HEK293 (cell line): ENCODE measurements around the gene VMAC.

ENCODE experiments used
- CTCF ChIA-PET: fragments of 350-600 bp; formaldehyde crosslinking; extraction: SDS; loops from one replicate; lab custom pipeline; 2021; ENCODE audit warnings: antibody characterized with exemption; lab: Yijun Ruan, JAX
- POLR2A ChIA-PET: fragments of 300-600 bp; formaldehyde crosslinking; extraction: SDS; loops from one replicate; lab custom pipeline; 2020; ENCODE audit warnings: antibody characterized with exemption, inconsistent platforms; lab: Yijun Ruan, JAX
- H3K27ac ChIP-seq: fragments of 200-500 bp; sonication (Bioruptor generic); 2 replicates; pipeline ENCODE4 v1.5.1; 2014; ENCODE audit warnings: low read depth, low read length, control low read depth, inconsistent platforms; ENCODE audit errors: extremely low read depth
- H3K36me3 ChIP-seq, 2 experiments: fragments of 200-500 bp in 1 of 2; sonication (Bioruptor generic) in 1 of 2; 1 replicate in 1 of 2; 2 replicates in 1 of 2; pipeline ENCODE4 v1.5.1; 2014 to 2017; ENCODE audit warnings: inconsistent platforms in 2 of 2, low read length in 2 of 2; ENCODE audit not compliant: control insufficient read depth in 2 of 2, insufficient read depth in 1 of 2
- H3K4me1 ChIP-seq: fragments of 200-500 bp; sonication (Bioruptor generic); 2 replicates; pipeline ENCODE4 v1.5.1; 2014; ENCODE audit warnings: mild to moderate bottlenecking, low read length, inconsistent platforms; ENCODE audit not compliant: control insufficient read depth, insufficient read depth
- H3K4me3 ChIP-seq: 2 replicates; pipeline ENCODE4 v1.5.1; 2011; ENCODE audit warnings: low read depth, mild to moderate bottlenecking, control low read depth, low read length, moderate library complexity
- H3K9me3 ChIP-seq: fragments of 200-500 bp; sonication (Bioruptor generic); 2 replicates; pipeline ENCODE4 v1.5.1; 2014; ENCODE audit warnings: low read depth, low read length, inconsistent platforms; ENCODE audit not compliant: control insufficient read depth, insufficient read depth
- FEZF1 ChIP-seq: fragments of 450-650 bp; formaldehyde crosslinking; IDR thresholded peaks from 2 replicates; pipeline ENCODE4 v1.5.1; 2016; ENCODE audit warnings: missing biosample characterization, missing genetic modification characterization
- GLIS1 ChIP-seq: fragments of 450-650 bp; formaldehyde crosslinking; IDR thresholded peaks from 2 replicates; pipeline ENCODE4 v1.5.1; 2016; ENCODE audit warnings: missing biosample characterization, missing genetic modification characterization
- KLF1 ChIP-seq: fragments of 450-650 bp; formaldehyde crosslinking; IDR thresholded peaks from 2 replicates; pipeline ENCODE4 v1.5.1; 2016; ENCODE audit warnings: missing biosample characterization, missing genetic modification characterization
- PBX3 ChIP-seq: sonication (generic); formaldehyde crosslinking; IDR thresholded peaks from 2 replicates; pipeline ENCODE4 v1.8.1; 2022; ENCODE audit warnings: mild to moderate bottlenecking, moderate library complexity, missing genetic modification reagents
- REPIN1 ChIP-seq: fragments of 450-650 bp; formaldehyde crosslinking; IDR thresholded peaks from 2 replicates; pipeline ENCODE4 v1.5.1; 2017; ENCODE audit warnings: missing biosample characterization, missing genetic modification characterization, low read depth
- SALL2 ChIP-seq: fragments of 450-650 bp; formaldehyde crosslinking; IDR thresholded peaks from 2 replicates; pipeline ENCODE4 v1.5.0; 2017; ENCODE audit warnings: missing biosample characterization, mild to moderate bottlenecking, missing genetic modification characterization, borderline replicate concordance
- WT1 ChIP-seq: fragments of 450-650 bp; formaldehyde crosslinking; IDR thresholded peaks from 2 replicates; pipeline ENCODE4 v1.5.1; 2016; ENCODE audit warnings: missing biosample characterization, missing genetic modification characterization
- ZFP69B ChIP-seq: fragments of 450-650 bp; formaldehyde crosslinking; IDR thresholded peaks from 2 replicates; pipeline ENCODE4 v1.5.1; 2016; ENCODE audit warnings: missing biosample characterization, missing genetic modification characterization
- ZNF133 ChIP-seq: fragments of 450-650 bp; formaldehyde crosslinking; IDR thresholded peaks from 2 replicates; pipeline ENCODE4 v1.5.1; 2016; ENCODE audit warnings: missing biosample characterization, missing genetic modification characterization
- ZNF184 ChIP-seq: fragments of 450-650 bp; IDR thresholded peaks from 2 replicates; pipeline ENCODE4 v1.5.1; 2018; ENCODE audit warnings: missing biosample characterization, mild to moderate bottlenecking, missing genetic modification characterization
- ZNF239 ChIP-seq: fragments of 450-650 bp; formaldehyde crosslinking; IDR thresholded peaks from 2 replicates; pipeline ENCODE4 v1.5.1; 2016; ENCODE audit warnings: missing biosample characterization, missing genetic modification characterization
- ZNF24 ChIP-seq: fragments of 450-650 bp; formaldehyde crosslinking; IDR thresholded peaks from 2 replicates; pipeline ENCODE4 v1.5.1; 2016; ENCODE audit warnings: missing biosample characterization, missing genetic modification characterization
- ZNF416 ChIP-seq: fragments of 450-650 bp; formaldehyde crosslinking; IDR thresholded peaks from 2 replicates; pipeline ENCODE4 v1.5.1; 2016; ENCODE audit warnings: missing biosample characterization, missing genetic modification characterization
- ZNF558 ChIP-seq: fragments of 450-650 bp; formaldehyde crosslinking; IDR thresholded peaks from 2 replicates; pipeline ENCODE4 v1.5.1; 2016; ENCODE audit warnings: missing biosample characterization, missing genetic modification characterization
- ZNF624 ChIP-seq: fragments of 450-650 bp; formaldehyde crosslinking; IDR thresholded peaks from 2 replicates; pipeline ENCODE4 v1.5.1; 2017; ENCODE audit warnings: missing biosample characterization, missing genetic modification characterization
- ZNF639 ChIP-seq: fragments of 450-650 bp; formaldehyde crosslinking; IDR thresholded peaks from 2 replicates; pipeline ENCODE4 v1.5.1; 2016; ENCODE audit warnings: missing biosample characterization, missing genetic modification characterization
- ZNF664 ChIP-seq: fragments of 450-650 bp; formaldehyde crosslinking; IDR thresholded peaks from 2 replicates; pipeline ENCODE4 v1.5.1; 2016; ENCODE audit warnings: missing biosample characterization, missing genetic modification characterization
- TF ChIP-seq, protein P1 (sequence below): fragments of 450-650 bp; formaldehyde crosslinking; IDR thresholded peaks from 2 replicates; pipeline ENCODE4 v1.5.1; 2016; ENCODE audit warnings: missing biosample characterization, missing genetic modification characterization, borderline replicate concordance

VMAC gene

GRCh38 chr19:5918463-5919079 is 13.9 kb downstream of the VMAC start:
- Histone ChIP-seq H3K9me3 (no peaks in the 10 kb centered on the region), H3K27ac (no peak overlapping the region), H3K36me3 (peaks cover 20 to 83% of the 10 kb centered on the region in 2 experiments; a peak in 2 of 3 replicates), H3K4me3 (no peak overlapping the region), H3K4me1 (no peaks in the 10 kb centered on the region)
- TF ChIP-seq PBX3 (CRISPR knock-in tag), result no peak
- peak; percentile 52 for TF ChIP-seq KLF1 (tag by site-specific recombination)
- no peak for TF ChIP-seq WT1
- TF ChIP-seq ZNF624 (tag by site-specific recombination), result no peak
- CTCF ChIA-PET, result interaction anchor here (0.5 kb wide), 2 partner anchors 102 to 1234 kb away, joined by 3 to 5 read pairs; no protein-coding TSS in a partner anchor
- POLR2A ChIA-PET, result no interaction called here

- Histone ChIP-seq H3K36me3 (peaks cover 26 to 92% of the 10 kb centered on the region in 2 experiments; a peak in 2 of 3 replicates), H3K27ac (no peak overlapping the region), H3K9me3 (no peaks in the 10 kb centered on the region), H3K4me1 (no peaks in the 10 kb centered on the region), H3K4me3 (no peak overlapping the region)
- ChIA-PET CTCF (interaction anchor here (1.1 to 1.6 kb wide), 2 partner anchors 47 to 118 kb away, joined by 3 to 5 read pairs; no protein-coding TSS in a partner anchor), POLR2A (no interaction called here)
- TF ChIP-seq REPIN1 (tag by site-specific recombination) (no peak), ZFP69B (tag by site-specific recombination) (no peak), ZNF664 (tag by site-specific recombination) (no peak), SALL2 (tag by site-specific recombination) (no peak), WT1 (no peak), ZNF239 (tag by site-specific recombination) (no peak), ZNF558 (tag by site-specific recombination) (no peak), ZNF416 (tag by site-specific recombination) (no peak), GLIS1 (tag by site-specific recombination) (no peak), ZNF639 (tag by site-specific recombination) (no peak), ZNF184 (tag by site-specific recombination) (no peak), ZNF24 (tag by site-specific recombination) (no peak), ZNF133 (no peak), FEZF1 (tag by site-specific recombination) (no peak)
- TF ChIP-seq, protein P1, sequence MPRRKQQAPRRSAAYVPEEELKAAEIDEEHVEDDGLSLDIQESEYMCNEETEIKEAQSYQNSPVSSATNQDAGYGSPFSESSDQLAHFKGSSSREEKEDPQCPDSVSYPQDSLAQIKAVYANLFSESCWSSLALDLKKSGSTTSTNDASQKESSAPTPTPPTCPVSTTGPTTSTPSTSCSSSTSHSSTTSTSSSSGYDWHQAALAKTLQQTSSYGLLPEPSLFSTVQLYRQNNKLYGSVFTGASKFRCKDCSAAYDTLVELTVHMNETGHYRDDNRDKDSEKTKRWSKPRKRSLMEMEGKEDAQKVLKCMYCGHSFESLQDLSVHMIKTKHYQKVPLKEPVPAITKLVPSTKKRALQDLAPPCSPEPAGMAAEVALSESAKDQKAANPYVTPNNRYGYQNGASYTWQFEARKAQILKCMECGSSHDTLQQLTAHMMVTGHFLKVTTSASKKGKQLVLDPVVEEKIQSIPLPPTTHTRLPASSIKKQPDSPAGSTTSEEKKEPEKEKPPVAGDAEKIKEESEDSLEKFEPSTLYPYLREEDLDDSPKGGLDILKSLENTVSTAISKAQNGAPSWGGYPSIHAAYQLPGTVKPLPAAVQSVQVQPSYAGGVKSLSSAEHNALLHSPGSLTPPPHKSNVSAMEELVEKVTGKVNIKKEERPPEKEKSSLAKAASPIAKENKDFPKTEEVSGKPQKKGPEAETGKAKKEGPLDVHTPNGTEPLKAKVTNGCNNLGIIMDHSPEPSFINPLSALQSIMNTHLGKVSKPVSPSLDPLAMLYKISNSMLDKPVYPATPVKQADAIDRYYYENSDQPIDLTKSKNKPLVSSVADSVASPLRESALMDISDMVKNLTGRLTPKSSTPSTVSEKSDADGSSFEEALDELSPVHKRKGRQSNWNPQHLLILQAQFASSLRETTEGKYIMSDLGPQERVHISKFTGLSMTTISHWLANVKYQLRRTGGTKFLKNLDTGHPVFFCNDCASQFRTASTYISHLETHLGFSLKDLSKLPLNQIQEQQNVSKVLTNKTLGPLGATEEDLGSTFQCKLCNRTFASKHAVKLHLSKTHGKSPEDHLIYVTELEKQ (tag by site-specific recombination), result no peak
These were observed 17.0 kb downstream of the VMAC start for GRCh38 chr19:5921516-5922160.
